ENCODE results near the gene DYNAP.

GRCh38 chr18:54590945-54591344, at the start of gene DYNAP:
- TF ChIP-seq EZH2 (IDR thresholded peaks at IDR 0.05; ENCODE audit: low read length, unreplicated experiment), result no peak
- TF ChIP-seq CTCF (conservative IDR thresholded peaks at IDR 0.05; ENCODE audit: low read depth, low read length), result no peak
- no peak for TF ChIP-seq EZH2phosphoT487 (IDR thresholded peaks at IDR 0.05; ENCODE audit: borderline replicate concordance, low read length)

Data from PC-3 (cell line).